Measurements from ENCODE around the gene BAIAP2.

Gene BAIAP2

GRCh38 chr17:81042606-81043005, 7.7 kb downstream of the BAIAP2 start:
- in situ Hi-C loops (cut with MboI; ENCODE audit: low sequenced_read_pairs, unreplicated experiment), result no loop called here
- no peak for TF ChIP-seq CTCF (IDR thresholded peaks at IDR 0.05; ENCODE audit: borderline replicate concordance, control extremely low read depth, extremely low read depth, insufficient read depth, missing control alignments)
- DNase-seq (ENCODE audit: low spot score), result no peak

- TF ChIP-seq CTCF (IDR thresholded peaks at IDR 0.05; ENCODE audit: borderline replicate concordance, control extremely low read depth, extremely low read depth, insufficient read depth, missing control alignments), result no peak
- no peak for DNase-seq (ENCODE audit: low spot score)
- in situ Hi-C loops (cut with MboI; ENCODE audit: low sequenced_read_pairs, unreplicated experiment), result no loop called here
Measured at GRCh38 chr17:81043319-81043724, 8.4 kb downstream of the BAIAP2 start.

GRCh38 chr17:81043725-81044427, 8.9 kb downstream of the BAIAP2 start:
- no peak for TF ChIP-seq CTCF (IDR thresholded peaks at IDR 0.05; ENCODE audit: borderline replicate concordance, control extremely low read depth, extremely low read depth, insufficient read depth, missing control alignments)
- in situ Hi-C loops (cut with MboI; ENCODE audit: low sequenced_read_pairs, unreplicated experiment), result no loop called here
- no peak for DNase-seq (ENCODE audit: low spot score)

- DNase-seq (ENCODE audit: low spot score), result no peak
- in situ Hi-C loops (cut with MboI; ENCODE audit: low sequenced_read_pairs, unreplicated experiment), result no loop called here
- TF ChIP-seq CTCF (IDR thresholded peaks at IDR 0.05; ENCODE audit: borderline replicate concordance, control extremely low read depth, extremely low read depth, insufficient read depth, missing control alignments), result no peak
Measured at GRCh38 chr17:81044428-81044763, 9.4 kb downstream of the BAIAP2 start.

GRCh38 chr17:81044764-81045589, 10.0 kb downstream of the BAIAP2 start:
- no peak for DNase-seq (ENCODE audit: low spot score)
- in situ Hi-C loops (cut with MboI; ENCODE audit: low sequenced_read_pairs, unreplicated experiment), result no loop called here
- TF ChIP-seq CTCF (IDR thresholded peaks at IDR 0.05; ENCODE audit: borderline replicate concordance, control extremely low read depth, extremely low read depth, insufficient read depth, missing control alignments), result no peak

GRCh38 chr17:81045590-81046095, 10.7 kb downstream of the BAIAP2 start:
- in situ Hi-C loops (cut with MboI; ENCODE audit: low sequenced_read_pairs, unreplicated experiment), result no loop called here
- no peak for DNase-seq (ENCODE audit: low spot score)
- no peak for TF ChIP-seq CTCF (IDR thresholded peaks at IDR 0.05; ENCODE audit: borderline replicate concordance, control extremely low read depth, extremely low read depth, insufficient read depth, missing control alignments)

Measured in GM13976 (cell line).